ENCODE measurements around the gene PUS1.

PUS1 gene

GRCh38 chr12:131902332-131903241 is 26.5 kb upstream of the PUS1 start:
- DNase-seq (ENCODE audit: low read depth in 3 of 3) = no peak

GRCh38 chr12:131903270-131904255 is 25.5 kb upstream of the PUS1 start:
- no peak for DNase-seq (ENCODE audit: low read depth in 3 of 3)

GRCh38 chr12:131904346-131904745 is 24.7 kb upstream of the PUS1 start:
- no peak for DNase-seq (ENCODE audit: low read depth in 3 of 3)

- DNase-seq (ENCODE audit: low read depth in 3 of 3) = no peak
Observed at GRCh38 chr12:131905081-131905629, 23.9 kb upstream of the PUS1 start.

GRCh38 chr12:131905630-131906091 is 23.4 kb upstream of the PUS1 start:
- DNase-seq (ENCODE audit: low read depth in 3 of 3) = no peak

- DNase-seq (ENCODE audit: low read depth in 3 of 3) = no peak
Observed at GRCh38 chr12:131907379-131908091, 21.5 kb upstream of the PUS1 start.

GRCh38 chr12:131908092-131909080 is 20.7 kb upstream of the PUS1 start:
- DNase-seq (ENCODE audit: low read depth in 3 of 3) = no peak

GRCh38 chr12:131909081-131909751 is 19.9 kb upstream of the PUS1 start:
- no peak for DNase-seq (ENCODE audit: low read depth in 3 of 3)

- no peak for DNase-seq (ENCODE audit: low read depth in 3 of 3)
Observed at GRCh38 chr12:131909752-131910219, 19.3 kb upstream of the PUS1 start.

- DNase-seq (ENCODE audit: low read depth in 3 of 3) = no peak
Observed at GRCh38 chr12:131910302-131911027, 18.6 kb upstream of the PUS1 start.

- DNase-seq (ENCODE audit: low read depth in 3 of 3) = no peak
Observed at GRCh38 chr12:131911028-131911650, 17.9 kb upstream of the PUS1 start.

- no peak for DNase-seq (ENCODE audit: low read depth in 3 of 3)
Observed at GRCh38 chr12:131911851-131912477, 17.1 kb upstream of the PUS1 start.

- DNase-seq (ENCODE audit: low read depth in 3 of 3) = no peak
Observed at GRCh38 chr12:131912518-131913274, 16.4 kb upstream of the PUS1 start.

- no peak for DNase-seq (ENCODE audit: low read depth in 3 of 3)
Observed at GRCh38 chr12:131913666-131914065, 15.4 kb upstream of the PUS1 start.

GRCh38 chr12:131914179-131914702 is 14.8 kb upstream of the PUS1 start:
- DNase-seq (ENCODE audit: low read depth in 3 of 3) = no peak

- DNase-seq (ENCODE audit: low read depth in 3 of 3) = no peak
Observed at GRCh38 chr12:131915000-131915689, 13.9 kb upstream of the PUS1 start.
